HepG2 (cell line): ENCODE results near the gene EIF3A. TPM values are rescaled to one million over a fixed set of nuclear protein-coding genes. Genes with fewer than 3 reads are reported as not detected.

Experiments
- ATAC-seq: fragments of 200-7000 bp; cut with Tn5 transposase; 3 replicates; pipeline ENCODE4 v1.9.1; 2020; ENCODE audit warnings: mild to moderate bottlenecking, moderate library complexity
- BruUV-seq: library from RNA; stranded (reverse); fragments of 400-500 nt; replicated peaks from 2 replicates; lab custom pipeline; 2021; lab: Mats Ljungman, UMichigan
- CTCF ChIA-PET: fragments of 300-600 bp; formaldehyde crosslinking; extraction: SDS; loops from one replicate; lab custom pipeline; 2021; ENCODE audit warnings: low total read pairs, inconsistent platforms, low intra/inter-chr PET ratio; lab: Yijun Ruan, JAX
- POLR2A ChIA-PET: fragments of 350-600 bp; sonication (Branson Sonifier 250); formaldehyde crosslinking; loops from one replicate; lab custom pipeline; 2020; ENCODE audit warnings: antibody characterized with exemption, inconsistent platforms; lab: Yijun Ruan, JAX
- DNase-seq: peaks from one replicate; pipeline ENCODE4 v3.0.0-alpha.2; 2015; ENCODE audit warnings: low spot score
- FAIRE-seq: peaks from 3 replicates; lab custom pipeline; 2011; peaks lifted over from hg19 to GRCh38; lab: Jason Lieb, UNC
- H2AFZ ChIP-seq: one replicate; pipeline ENCODE4 v1.6.1; 2011; ENCODE audit warnings: low read length, inconsistent platforms
- H3K27ac ChIP-seq: fragments of 300-600 bp; 3 replicates; pipeline ENCODE4 v1.8.0; 2011; ENCODE audit warnings: mixed run types, mild to moderate bottlenecking, mixed read lengths, low read length, inconsistent platforms; ENCODE audit not compliant: insufficient read depth; ENCODE audit errors: extremely low read length
- H3K27me3 ChIP-seq, 2 experiments: fragments of 200-600 bp in 1 of 2; 2 replicates in 1 of 2; 3 replicates in 1 of 2; pipeline versions ENCODE4 v1.6.0 to v1.8.0; 2011; ENCODE audit warnings: low read length in 2 of 2, mild to moderate bottlenecking in 2 of 2, moderate library complexity in 2 of 2, inconsistent platforms in 1 of 2; ENCODE audit not compliant: insufficient read depth in 2 of 2, control insufficient read depth in 1 of 2
- H3K36me3 ChIP-seq, 2 experiments: fragments of 200-600 bp in 1 of 2; replicated peaks in 1 of 2; 2 replicates in 1 of 2; 3 replicates in 1 of 2; pipeline versions ENCODE4 v1.5.1 to v1.8.0; 2011; ENCODE audit warnings: low read length in 2 of 2, inconsistent platforms in 1 of 2; ENCODE audit not compliant: insufficient read depth in 2 of 2, control insufficient read depth in 1 of 2
- H3K4me1 ChIP-seq: 2 replicates; pipeline ENCODE4 v1.5.1; 2012; ENCODE audit warnings: low read length, inconsistent platforms; ENCODE audit not compliant: insufficient read depth
- H3K4me2 ChIP-seq: 2 replicates; pipeline ENCODE4 v1.6.0; 2011; ENCODE audit warnings: low read depth, low read length, inconsistent platforms
- H3K4me3 ChIP-seq, 3 experiments: fragments of 200-600 bp in 1 of 3; sonication (generic), shearing (Covaris generic) in 1 of 3; replicated peaks in 1 of 3; 2 replicates each; pipeline ENCODE4 v1.5.1; 2011 to 2016; ENCODE audit warnings: low read length in 3 of 3, inconsistent platforms in 2 of 3, low read depth in 2 of 3, mild to moderate bottlenecking in 2 of 3, control low read depth in 1 of 3, mixed read lengths in 1 of 3; ENCODE audit not compliant: insufficient read depth in 1 of 3
- H3K79me2 ChIP-seq: one replicate; pipeline ENCODE4 v1.6.1; 2011; ENCODE audit warnings: low read length, inconsistent platforms; ENCODE audit not compliant: insufficient read depth
- H3K9ac ChIP-seq: 2 replicates; pipeline ENCODE4 v1.6.0; 2011; ENCODE audit warnings: mild to moderate bottlenecking, low read depth, low read length, inconsistent platforms; ENCODE audit not compliant: insufficient read depth
- H3K9me3 ChIP-seq: 2 replicates; pipeline ENCODE4 v1.5.1; 2012; ENCODE audit warnings: mild to moderate bottlenecking, low read length
- H4K20me1 ChIP-seq: 2 replicates; pipeline ENCODE4 v1.6.0; 2011; ENCODE audit warnings: inconsistent platforms, mild to moderate bottlenecking, low read length, moderate library complexity; ENCODE audit not compliant: insufficient read depth
- KAT2B ChIP-seq: fragments of 150-350 bp; IDR thresholded peaks from 2 replicates; pipeline ENCODE4 v1.6.1; 2014; ENCODE audit warnings: low read depth, low read length, borderline replicate concordance
- NFYC ChIP-seq: IDR thresholded peaks from 2 replicates; pipeline ENCODE4 v1.6.1; 2016; ENCODE audit warnings: missing genetic modification reagents, missing compliant biosample characterization
- POLR2G ChIP-seq: fragments of 200-400 bp; formaldehyde crosslinking; IDR thresholded peaks from 2 replicates; pipeline ENCODE4 v1.6.1; 2018; ENCODE audit warnings: mild to moderate bottlenecking, low read depth, low read length, moderate library complexity
- ZMYM2 ChIP-seq: sonication (generic); formaldehyde crosslinking; IDR thresholded peaks from 2 replicates; pipeline ENCODE4 v1.8.0; 2022; ENCODE audit warnings: mild to moderate bottlenecking, missing genetic modification reagents
- ZNF121 ChIP-seq: sonication (generic); formaldehyde crosslinking; IDR thresholded peaks from 2 replicates; pipeline ENCODE4 v1.5.0; 2020; ENCODE audit warnings: mild to moderate bottlenecking, missing genetic modification reagents
- WGBS: methylation state at CpG from one replicate; pipeline ENCODE4 v1.1.6; 2017; ENCODE audit warnings: low lambda C conversion rate; 5-methylcytosine and 5-hydroxymethylcytosine counted together
- in situ Hi-C: cut with HindIII; loops from 2 replicates; pipeline ENCODE4 v1.10.0; 2017; ENCODE audit warnings: low pct_unique_long_range_greater_than_20kb; ENCODE audit not compliant: extremely low pct_ligation_motif_present
- intact Hi-C: fragments of 100-400 bp; cut with micrococcal nuclease; formaldehyde crosslinking; loops from one replicate; pipeline ENCODE4 v1.10.0; 2022; ENCODE audit not compliant: unreplicated experiment
- polyA plus RNA-seq, 8 experiments: library from polyadenylated mRNA; depleted of rRNA in 3 of 8; stranded (reverse) in 7 of 8; unstranded in 1 of 8; fragments of >200 nt; fragmentation: Illumina TruSeq in 4 of 8; extraction: Trizol in 4 of 8; gene quantifications; 2 replicates each; pipeline versions ENCODE4 v1.2.1 to v1.2.3, GENCODE V29; 2011 to 2016; ENCODE audit warnings: low read depth in 4 of 8, missing spikeins in 1 of 8, mixed read lengths in 1 of 8; ENCODE audit not compliant: insufficient read depth in 1 of 8
- total RNA-seq, 5 experiments: library from RNA; depleted of rRNA; stranded (reverse); fragments of >200 nt; fragmentation: Illumina TruSeq; extraction: Trizol; gene quantifications; 2 replicates each; pipeline ENCODE4 v1.2.3, GENCODE V29; 2016; ENCODE audit warnings: low read depth in 1 of 5
- TF ChIP-seq, protein P1 (sequence below): sonication (generic); formaldehyde crosslinking; IDR thresholded peaks from 2 replicates; pipeline ENCODE4 v1.4.0; 2020; ENCODE audit warnings: low read depth, missing genetic modification reagents

Gene EIF3A
- total and polyA plus RNA-seq, 2 of the 13 experiments (the other 11 are each of a cell fraction or from before 2014, with no cell fraction given): 25.6 to 117 TPM

DNA sequence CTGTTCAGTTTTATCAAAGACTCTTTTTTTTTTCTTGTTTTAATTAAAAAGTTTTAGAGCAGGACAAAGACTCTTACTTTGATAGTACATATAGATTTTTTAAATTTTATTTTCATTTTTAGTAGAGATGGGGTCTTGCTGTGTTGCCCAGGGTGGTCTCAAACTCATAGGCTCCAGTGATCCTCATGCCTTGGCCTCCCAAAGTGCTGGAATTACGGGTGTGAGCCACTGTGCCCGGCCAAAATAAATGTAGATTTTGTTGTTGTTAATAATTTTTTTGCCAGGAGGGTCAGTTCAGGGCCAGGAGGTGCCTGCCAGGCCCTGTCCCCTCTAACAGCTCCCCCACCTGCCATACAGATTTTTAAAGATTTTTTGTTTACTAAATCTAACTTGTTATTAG lies 40.3 kb upstream of the EIF3A start:
- peak overlapping the region; percentile 46 for H3K4me2 ChIP-seq
- FAIRE-seq: no peak
- BruUV-seq: TSS peak; percentile 58
- intact Hi-C loops: loop anchor here (2.0 to 5.0 kb wide), 3 partner anchors 40 to 88 kb away; partner anchors contain the start of genes EIF3A and PRDX3
- ATAC-seq: no peak
- peak overlapping the region; percentile 65 for H3K9ac ChIP-seq
- TF ChIP-seq ZMYM2 (CRISPR knock-in tag) (peak; percentile 36; the same call in 1 of the 2 replicates), KAT2B (no peak), POLR2G (no peak), NFYC (CRISPR knock-in tag) (no peak), ZNF121 (CRISPR knock-in tag) (peak; percentile 87; the same call in 1 of the 2 replicates)
- TF ChIP-seq, protein P1, sequence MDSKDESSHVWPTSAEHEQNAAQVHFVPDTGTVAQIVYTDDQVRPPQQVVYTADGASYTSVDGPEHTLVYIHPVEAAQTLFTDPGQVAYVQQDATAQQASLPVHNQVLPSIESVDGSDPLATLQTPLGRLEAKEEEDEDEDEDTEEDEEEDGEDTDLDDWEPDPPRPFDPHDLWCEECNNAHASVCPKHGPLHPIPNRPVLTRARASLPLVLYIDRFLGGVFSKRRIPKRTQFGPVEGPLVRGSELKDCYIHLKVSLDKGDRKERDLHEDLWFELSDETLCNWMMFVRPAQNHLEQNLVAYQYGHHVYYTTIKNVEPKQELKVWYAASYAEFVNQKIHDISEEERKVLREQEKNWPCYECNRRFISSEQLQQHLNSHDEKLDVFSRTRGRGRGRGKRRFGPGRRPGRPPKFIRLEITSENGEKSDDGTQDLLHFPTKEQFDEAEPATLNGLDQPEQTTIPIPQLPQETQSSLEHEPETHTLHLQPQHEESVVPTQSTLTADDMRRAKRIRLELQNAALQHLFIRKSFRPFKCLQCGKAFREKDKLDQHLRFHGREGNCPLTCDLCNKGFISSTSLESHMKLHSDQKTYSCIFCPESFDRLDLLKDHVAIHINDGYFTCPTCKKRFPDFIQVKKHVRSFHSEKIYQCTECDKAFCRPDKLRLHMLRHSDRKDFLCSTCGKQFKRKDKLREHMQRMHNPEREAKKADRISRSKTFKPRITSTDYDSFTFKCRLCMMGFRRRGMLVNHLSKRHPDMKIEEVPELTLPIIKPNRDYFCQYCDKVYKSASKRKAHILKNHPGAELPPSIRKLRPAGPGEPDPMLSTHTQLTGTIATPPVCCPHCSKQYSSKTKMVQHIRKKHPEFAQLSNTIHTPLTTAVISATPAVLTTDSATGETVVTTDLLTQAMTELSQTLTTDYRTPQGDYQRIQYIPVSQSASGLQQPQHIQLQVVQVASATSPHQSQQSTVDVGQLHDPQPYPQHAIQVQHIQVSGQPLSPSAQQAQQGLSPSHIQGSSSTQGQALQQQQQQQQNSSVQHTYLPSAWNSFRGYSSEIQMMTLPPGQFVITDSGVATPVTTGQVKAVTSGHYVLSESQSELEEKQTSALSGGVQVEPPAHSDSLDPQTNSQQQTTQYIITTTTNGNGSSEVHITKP (CRISPR knock-in tag): no peak
- no peaks in the 10 kb centered on the region for H3K9me3 ChIP-seq
- CTCF ChIA-PET: no interaction called here
- peak overlapping the region; percentile 95 for H3K27ac ChIP-seq
- no peaks in the 10 kb centered on the region for H3K27me3 ChIP-seq
- H3K36me3 ChIP-seq: peaks cover 7 to 31% of the 10 kb centered on the region in 2 experiments
- H3K4me3 ChIP-seq: peak overlapping the region in 1 of 3 experiments; percentile 23; a peak in 1 of 6 replicates
- in situ Hi-C loops: no loop called here
- H3K79me2 ChIP-seq: no peaks in the 10 kb centered on the region
- POLR2A ChIA-PET: interaction anchor here (0.8 to 6.4 kb wide), 14 partner anchors 9 to 133 kb away, joined by 3 to 40 read pairs (median 4); partner anchors contain the start of genes DENND10, EIF3A and SFXN4
- H3K4me1 ChIP-seq: peaks cover 54% of the 10 kb centered on the region
- 62% methylated on average over 2 of the region's 2 CpGs for WGBS
- H4K20me1 ChIP-seq: no peaks in the 10 kb centered on the region
- DNase-seq: no peak
- H2AFZ ChIP-seq: no peak overlapping the region
